Testis (tissue), 2 donors: ENCODE results near the gene CAMKK2.
"Not testable (repeated sequence)": the region's sequence is repeated elsewhere in the genome, so short reads cannot be mapped to it uniquely, and the experiment has no call there.

ENCODE experiments used
- POLR2A ChIP-seq: fragments of 450-650 bp; IDR thresholded peaks from one replicate; pipeline ENCODE4 v1.6.1; 2017; ENCODE audit warnings: antibody characterized with exemption, mild to moderate bottlenecking, moderate library complexity
- TF ChIP-seq, protein P1 (sequence below), 3 experiments: fragments of 450-650 bp in 2 of 3; fragments of 200-600 bp in 1 of 3; sonication (generic) in 1 of 3; IDR thresholded peaks; one replicate each; pipeline ENCODE4 v1.5.1; 2016 to 2019; ENCODE audit warnings: antibody characterized with exemption in 3 of 3, mild to moderate bottlenecking in 2 of 3, moderate library complexity in 1 of 3

DNA sequence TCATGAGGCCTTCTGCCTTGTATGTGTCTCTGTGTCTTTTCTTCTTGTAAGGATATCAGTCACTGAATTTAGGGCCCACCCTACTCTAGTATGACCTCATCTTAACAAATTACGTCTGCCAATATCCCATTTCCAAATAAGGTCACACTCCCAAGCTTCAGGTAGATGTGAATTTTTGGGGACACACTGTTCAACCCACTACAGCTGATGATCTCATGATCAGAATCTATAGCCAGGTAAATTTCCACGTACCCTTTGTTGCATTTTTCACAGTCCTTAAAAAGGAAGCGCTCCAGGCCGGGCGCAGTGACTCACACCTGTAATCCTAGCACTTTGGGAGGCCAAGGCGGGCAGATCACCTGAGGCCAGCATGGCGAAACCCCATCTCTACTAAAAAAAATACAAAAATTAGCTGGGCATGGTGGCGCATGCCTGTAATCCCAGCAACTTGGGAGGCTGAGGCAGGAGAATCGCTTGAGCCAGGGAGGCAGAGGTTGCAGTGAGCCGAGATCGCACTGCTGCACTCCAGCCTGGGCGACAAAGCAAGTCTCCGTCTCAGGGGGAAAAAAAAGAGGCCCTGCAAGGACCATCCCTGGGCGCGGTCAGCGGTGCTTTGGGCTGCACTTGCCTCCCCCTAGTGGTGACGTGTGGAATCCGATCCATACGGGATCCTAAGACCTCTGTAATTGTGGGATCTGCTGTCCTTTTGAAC is 66.5 kb downstream of the CAMKK2 start:
- not testable (repeated sequence) for TF ChIP-seq POLR2A
- TF ChIP-seq, protein P1, sequence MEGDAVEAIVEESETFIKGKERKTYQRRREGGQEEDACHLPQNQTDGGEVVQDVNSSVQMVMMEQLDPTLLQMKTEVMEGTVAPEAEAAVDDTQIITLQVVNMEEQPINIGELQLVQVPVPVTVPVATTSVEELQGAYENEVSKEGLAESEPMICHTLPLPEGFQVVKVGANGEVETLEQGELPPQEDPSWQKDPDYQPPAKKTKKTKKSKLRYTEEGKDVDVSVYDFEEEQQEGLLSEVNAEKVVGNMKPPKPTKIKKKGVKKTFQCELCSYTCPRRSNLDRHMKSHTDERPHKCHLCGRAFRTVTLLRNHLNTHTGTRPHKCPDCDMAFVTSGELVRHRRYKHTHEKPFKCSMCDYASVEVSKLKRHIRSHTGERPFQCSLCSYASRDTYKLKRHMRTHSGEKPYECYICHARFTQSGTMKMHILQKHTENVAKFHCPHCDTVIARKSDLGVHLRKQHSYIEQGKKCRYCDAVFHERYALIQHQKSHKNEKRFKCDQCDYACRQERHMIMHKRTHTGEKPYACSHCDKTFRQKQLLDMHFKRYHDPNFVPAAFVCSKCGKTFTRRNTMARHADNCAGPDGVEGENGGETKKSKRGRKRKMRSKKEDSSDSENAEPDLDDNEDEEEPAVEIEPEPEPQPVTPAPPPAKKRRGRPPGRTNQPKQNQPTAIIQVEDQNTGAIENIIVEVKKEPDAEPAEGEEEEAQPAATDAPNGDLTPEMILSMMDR (IDR thresholded peaks at IDR 0.05), result peak; percentile 70 to 93 (median 74)
